HT1080 (cell line): ENCODE results near the gene RBM38. TPM values are rescaled to one million over a fixed set of nuclear protein-coding genes. Genes with fewer than 3 reads are reported as not detected.

Source experiments
- DNase-seq: peaks from one replicate; pipeline ENCODE4 v3.0.0-alpha.2; 2015; ENCODE audit warnings: low read depth
- total RNA-seq: library from RNA; depleted of rRNA; stranded (reverse); fragments of >200 nt; shearing (Covaris generic); gene quantifications from 2 replicates; pipeline ENCODE4 v1.2.3, GENCODE V29; 2014

RBM38 gene
- total RNA-seq, 1 experiment from 2014 or later, result 23.9 TPM

- DNase-seq, result no peak
These were observed 1.2 kb upstream of the RBM38 start for GRCh38 chr20:57389695-57390603.

- no peak for DNase-seq
These were observed 474 bp downstream of the RBM38 start for GRCh38 chr20:57391439-57392301.

GRCh38 chr20:57392512-57393271 is 1.5 kb downstream of the RBM38 start:
- no peak for DNase-seq

- no peak for DNase-seq
These were observed 2.3 kb downstream of the RBM38 start for GRCh38 chr20:57393321-57394120.

- no peak for DNase-seq
These were observed 3.2 kb downstream of the RBM38 start for GRCh38 chr20:57394121-57395082.

GRCh38 chr20:57395111-57395966 is 4.1 kb downstream of the RBM38 start:
- DNase-seq, result no peak

- no peak for DNase-seq
These were observed 5.2 kb downstream of the RBM38 start for GRCh38 chr20:57396212-57396983.

GRCh38 chr20:57396984-57397692 is 5.9 kb downstream of the RBM38 start:
- no peak for DNase-seq

GRCh38 chr20:57397693-57398108 is 6.5 kb downstream of the RBM38 start:
- DNase-seq, result no peak

GRCh38 chr20:57398231-57398821 is 7.1 kb downstream of the RBM38 start:
- DNase-seq, result no peak

GRCh38 chr20:57398901-57399535 is 7.8 kb downstream of the RBM38 start:
- no peak for DNase-seq

- DNase-seq, result no peak
These were observed 8.5 kb downstream of the RBM38 start for GRCh38 chr20:57399587-57400155.

- no peak for DNase-seq
These were observed 9.1 kb downstream of the RBM38 start for GRCh38 chr20:57400231-57400701.

- DNase-seq, result no peak
These were observed 9.8 kb downstream of the RBM38 start for GRCh38 chr20:57400821-57401564.

- DNase-seq, result no peak
These were observed 10.3 kb downstream of the RBM38 start for GRCh38 chr20:57401565-57401918.
